BLaER1 (cell line): Measurements from ENCODE around the gene CLSTN2.

Source experiments
- H3K27ac ChIP-seq: shearing (Covaris generic); formaldehyde crosslinking; 2 replicates; pipeline ENCODE4 v1.8.1; 2022
- H3K27me3 ChIP-seq: shearing (Covaris generic); formaldehyde crosslinking; 2 replicates; pipeline ENCODE4 v1.8.1; 2022
- H3K36me3 ChIP-seq: shearing (Covaris generic); formaldehyde crosslinking; 2 replicates; pipeline ENCODE4 v1.8.1; 2022
- H3K4me1 ChIP-seq: shearing (Covaris generic); formaldehyde crosslinking; 2 replicates; pipeline ENCODE4 v1.8.1; 2022
- H3K4me2 ChIP-seq: shearing (Covaris generic); formaldehyde crosslinking; 2 replicates; pipeline ENCODE4 v1.8.1; 2022
- H3K4me3 ChIP-seq: shearing (Covaris generic); formaldehyde crosslinking; 2 replicates; pipeline ENCODE4 v1.8.1; 2022
- H3K9ac ChIP-seq: shearing (Covaris generic); formaldehyde crosslinking; 2 replicates; pipeline ENCODE4 v1.8.1; 2022
- H3K9me3 ChIP-seq: shearing (Covaris generic); formaldehyde crosslinking; 2 replicates; pipeline ENCODE4 v1.8.1; 2022
- H4K20me1 ChIP-seq: shearing (Covaris generic); formaldehyde crosslinking; 2 replicates; pipeline ENCODE4 v1.8.1; 2022
- Cebpa-rat ChIP-seq: shearing (Covaris generic); IDR thresholded peaks from 2 replicates; pipeline ENCODE4 v1.8.1; 2022

The CLSTN2 gene

GRCh38 chr3:140446734-140447133 is 511.7 kb downstream of the CLSTN2 start:
- H3K4me2 ChIP-seq: no peak overlapping the region
- H3K4me1 ChIP-seq: no peaks in the 10 kb centered on the region
- H3K9ac ChIP-seq: no peak overlapping the region
- no peaks in the 10 kb centered on the region for H3K27me3 ChIP-seq
- TF ChIP-seq Cebpa-rat: no peak
- H3K36me3 ChIP-seq: no peaks in the 10 kb centered on the region
- no peaks in the 10 kb centered on the region for H3K9me3 ChIP-seq
- H3K27ac ChIP-seq: no peak overlapping the region
- H3K4me3 ChIP-seq: no peak overlapping the region
- no peaks in the 10 kb centered on the region for H4K20me1 ChIP-seq

DNA sequence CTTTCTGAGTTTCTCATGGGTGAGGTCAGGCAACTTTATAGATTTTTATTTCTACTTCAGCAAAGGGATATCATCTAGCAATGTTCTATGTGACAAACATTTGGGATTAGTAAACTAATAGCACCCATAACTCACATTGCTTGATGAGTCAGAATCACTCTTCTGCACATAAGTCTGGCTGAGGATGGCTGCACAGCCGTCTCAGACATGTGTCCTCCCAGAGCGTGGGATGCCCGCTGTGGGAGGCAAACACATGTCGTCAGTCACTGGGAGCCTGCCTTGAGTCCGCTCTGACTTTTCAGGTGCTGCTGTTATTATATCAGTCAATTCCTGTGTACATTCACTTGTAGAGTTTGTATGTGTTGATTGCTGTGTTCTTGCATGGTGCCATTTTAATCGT is 512.2 kb downstream of the CLSTN2 start:
- Histone ChIP-seq H3K4me2 (no peak overlapping the region), H3K9me3 (no peaks in the 10 kb centered on the region), H3K4me1 (no peaks in the 10 kb centered on the region), H4K20me1 (no peaks in the 10 kb centered on the region), H3K27ac (no peak overlapping the region), H3K27me3 (no peaks in the 10 kb centered on the region), H3K4me3 (no peak overlapping the region), H3K9ac (no peak overlapping the region), H3K36me3 (no peaks in the 10 kb centered on the region)
- no peak for TF ChIP-seq Cebpa-rat

GRCh38 chr3:140448001-140448400 is 513.0 kb downstream of the CLSTN2 start:
- no peak overlapping the region for H3K9ac ChIP-seq
- no peaks in the 10 kb centered on the region for H3K9me3 ChIP-seq
- H3K4me2 ChIP-seq: no peak overlapping the region
- no peaks in the 10 kb centered on the region for H4K20me1 ChIP-seq
- no peaks in the 10 kb centered on the region for H3K27me3 ChIP-seq
- no peak overlapping the region for H3K27ac ChIP-seq
- TF ChIP-seq Cebpa-rat: no peak
- H3K36me3 ChIP-seq: no peaks in the 10 kb centered on the region
- H3K4me3 ChIP-seq: no peak overlapping the region
- H3K4me1 ChIP-seq: no peaks in the 10 kb centered on the region

DNA sequence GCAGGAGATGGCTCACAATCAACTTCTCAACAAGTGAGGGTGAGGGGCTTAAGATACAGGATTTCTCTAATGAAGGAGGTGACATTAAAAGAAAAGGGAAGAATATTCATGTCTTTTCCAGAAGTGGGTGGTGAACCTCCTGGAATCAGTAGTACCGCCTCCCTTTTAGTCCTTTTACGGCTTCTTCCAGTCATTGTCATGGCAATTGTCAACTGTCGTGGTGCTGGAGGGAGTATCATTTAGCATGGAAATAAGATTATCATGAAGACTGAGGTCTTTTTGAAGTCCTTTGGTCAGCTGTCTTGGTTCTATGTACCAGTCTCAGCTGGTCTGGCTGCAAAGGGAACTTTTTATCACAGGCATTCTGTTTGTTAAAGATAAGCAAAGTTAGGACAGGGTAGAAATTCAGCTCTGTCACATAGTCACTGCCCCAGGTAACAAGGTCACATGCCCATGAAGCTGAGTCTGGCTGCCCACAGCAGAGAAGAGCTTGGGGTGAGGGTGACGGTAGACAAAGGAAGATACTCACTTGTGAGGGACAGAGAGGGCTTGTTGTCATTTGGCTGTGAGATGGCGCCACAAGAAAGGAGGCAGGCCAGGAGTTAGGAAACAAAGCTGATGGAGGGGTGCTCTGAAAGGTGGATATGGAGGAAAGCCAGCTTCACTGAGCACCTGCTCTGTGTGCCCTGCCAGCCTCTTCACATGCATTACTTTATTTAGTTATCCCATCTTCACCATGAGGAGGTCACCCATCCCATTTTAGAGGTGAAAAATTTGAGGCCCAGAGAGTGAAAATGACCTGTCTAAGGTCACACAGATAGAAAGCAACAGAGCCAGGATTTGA is 514.6 kb downstream of the CLSTN2 start:
- H3K9ac ChIP-seq: no peak overlapping the region
- H3K4me1 ChIP-seq: no peaks in the 10 kb centered on the region
- TF ChIP-seq Cebpa-rat: no peak
- no peaks in the 10 kb centered on the region for H3K27me3 ChIP-seq
- no peaks in the 10 kb centered on the region for H4K20me1 ChIP-seq
- H3K27ac ChIP-seq: no peak overlapping the region
- no peaks in the 10 kb centered on the region for H3K9me3 ChIP-seq
- H3K4me3 ChIP-seq: no peak overlapping the region
- H3K4me2 ChIP-seq: no peak overlapping the region
- no peaks in the 10 kb centered on the region for H3K36me3 ChIP-seq

DNA sequence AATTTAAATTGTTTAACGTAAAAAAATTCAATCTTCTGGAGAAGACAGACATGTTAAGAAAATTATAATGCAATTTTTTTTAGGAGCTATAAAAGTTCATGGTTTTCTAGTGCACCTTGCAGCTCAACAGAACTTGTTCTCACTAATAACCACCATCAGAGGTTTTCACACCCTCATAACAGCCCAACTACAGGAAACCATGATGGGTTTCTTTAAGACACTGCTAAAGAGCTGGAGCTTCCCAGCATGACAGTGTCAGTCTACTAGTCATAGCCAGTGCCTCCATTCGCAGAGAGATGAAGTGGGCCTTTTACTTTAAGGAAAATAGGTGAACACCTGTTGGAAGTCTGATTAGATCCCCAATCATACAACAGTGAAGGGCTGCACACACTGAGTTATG is 518.8 kb downstream of the CLSTN2 start:
- Histone ChIP-seq H3K4me1 (no peaks in the 10 kb centered on the region), H3K27ac (no peak overlapping the region), H3K9ac (no peak overlapping the region), H3K4me2 (no peak overlapping the region), H4K20me1 (no peaks in the 10 kb centered on the region), H3K36me3 (no peaks in the 10 kb centered on the region), H3K9me3 (no peaks in the 10 kb centered on the region), H3K4me3 (no peak overlapping the region), H3K27me3 (no peaks in the 10 kb centered on the region)
- TF ChIP-seq Cebpa-rat: no peak

DNA sequence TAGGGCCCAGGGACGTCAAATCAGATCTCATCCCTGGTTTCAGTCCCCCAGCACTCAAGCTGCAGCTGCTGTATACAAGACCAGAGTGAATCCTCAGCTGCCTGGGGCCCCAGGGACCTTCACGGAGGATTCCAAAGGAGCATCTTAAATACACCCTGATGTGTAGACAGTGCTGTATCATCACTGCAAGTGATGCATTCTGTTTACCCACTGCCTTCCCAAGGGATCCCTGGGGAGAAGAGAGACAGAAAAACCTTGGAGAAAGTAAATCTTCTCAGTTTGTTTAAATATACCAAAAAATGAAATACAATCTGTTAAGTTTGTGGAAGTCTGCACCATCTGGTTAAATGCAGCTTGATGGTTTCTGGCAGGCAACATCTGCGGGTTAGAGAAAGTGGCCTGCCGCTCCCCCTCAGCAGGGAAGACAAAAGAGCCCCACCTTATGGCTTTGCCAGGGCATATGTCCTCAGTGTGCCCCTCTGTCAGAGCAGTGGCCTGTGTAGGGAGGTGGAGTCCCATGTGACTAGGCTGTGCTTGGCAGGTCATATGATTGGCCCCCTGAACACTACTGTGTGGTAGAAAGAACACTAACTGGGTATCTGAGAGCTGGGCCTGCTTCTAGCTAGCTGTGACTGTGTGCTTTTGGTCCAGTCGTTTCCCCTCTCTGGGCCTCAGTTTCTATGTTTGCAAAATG is 520.7 kb downstream of the CLSTN2 start:
- Histone ChIP-seq H3K4me2 (no peak overlapping the region), H3K9ac (no peak overlapping the region), H3K27ac (no peak overlapping the region), H4K20me1 (no peaks in the 10 kb centered on the region), H3K36me3 (no peaks in the 10 kb centered on the region), H3K4me3 (no peak overlapping the region), H3K9me3 (no peaks in the 10 kb centered on the region), H3K27me3 (no peaks in the 10 kb centered on the region), H3K4me1 (no peaks in the 10 kb centered on the region)
- no peak for TF ChIP-seq Cebpa-rat

GRCh38 chr3:140456974-140457373 is 522.0 kb downstream of the CLSTN2 start:
- H3K9ac ChIP-seq: no peak overlapping the region
- no peak overlapping the region for H3K4me2 ChIP-seq
- H3K27me3 ChIP-seq: no peaks in the 10 kb centered on the region
- no peaks in the 10 kb centered on the region for H3K9me3 ChIP-seq
- H3K27ac ChIP-seq: no peak overlapping the region
- no peak overlapping the region for H3K4me3 ChIP-seq
- H4K20me1 ChIP-seq: no peaks in the 10 kb centered on the region
- no peaks in the 10 kb centered on the region for H3K36me3 ChIP-seq
- TF ChIP-seq Cebpa-rat: no peak
- no peaks in the 10 kb centered on the region for H3K4me1 ChIP-seq

GRCh38 chr3:140459462-140459861 is 524.5 kb downstream of the CLSTN2 start:
- TF ChIP-seq Cebpa-rat: no peak
- no peaks in the 10 kb centered on the region for H3K4me1 ChIP-seq
- no peaks in the 10 kb centered on the region for H3K27me3 ChIP-seq
- H3K9me3 ChIP-seq: no peaks in the 10 kb centered on the region
- H3K4me3 ChIP-seq: no peak overlapping the region
- no peaks in the 10 kb centered on the region for H4K20me1 ChIP-seq
- no peak overlapping the region for H3K4me2 ChIP-seq
- H3K27ac ChIP-seq: no peak overlapping the region
- H3K36me3 ChIP-seq: no peaks in the 10 kb centered on the region
- no peak overlapping the region for H3K9ac ChIP-seq

GRCh38 chr3:140461250-140461649 is 526.3 kb downstream of the CLSTN2 start:
- Histone ChIP-seq H3K27me3 (no peaks in the 10 kb centered on the region), H3K4me3 (no peak overlapping the region), H3K9ac (no peak overlapping the region), H3K4me2 (no peak overlapping the region), H3K9me3 (no peaks in the 10 kb centered on the region), H4K20me1 (no peaks in the 10 kb centered on the region), H3K27ac (no peak overlapping the region), H3K4me1 (no peaks in the 10 kb centered on the region), H3K36me3 (no peaks in the 10 kb centered on the region)
- TF ChIP-seq Cebpa-rat: no peak

DNA sequence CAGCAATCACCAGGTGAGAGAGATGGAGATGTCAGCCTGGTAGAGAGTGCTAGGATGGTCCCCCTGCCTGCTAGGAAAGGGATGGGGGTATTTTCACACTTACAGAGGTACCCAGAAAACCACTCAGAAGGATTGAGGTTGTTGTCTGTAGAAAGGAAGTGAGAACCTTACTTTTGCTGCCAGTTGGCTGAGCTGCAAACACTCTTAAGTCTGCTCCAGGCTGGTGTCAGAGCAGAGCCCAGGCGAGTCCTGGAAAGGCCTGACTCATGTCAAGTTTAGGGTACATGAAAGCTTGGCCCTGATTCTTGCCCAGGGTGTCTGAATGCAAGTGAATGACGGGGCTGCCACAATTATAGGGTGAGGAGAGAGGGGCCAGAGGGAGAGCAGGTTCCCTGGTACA is 528.4 kb downstream of the CLSTN2 start:
- Histone ChIP-seq H3K27ac (no peak overlapping the region), H3K27me3 (no peaks in the 10 kb centered on the region), H3K36me3 (no peaks in the 10 kb centered on the region), H3K4me1 (no peaks in the 10 kb centered on the region), H3K9me3 (no peaks in the 10 kb centered on the region), H4K20me1 (no peaks in the 10 kb centered on the region), H3K9ac (no peak overlapping the region), H3K4me3 (no peak overlapping the region), H3K4me2 (no peak overlapping the region)
- no peak for TF ChIP-seq Cebpa-rat
